Progenitor cell of endocrine pancreas (in vitro differentiated cells): ENCODE results near the gene CFC1. TPM values are rescaled to one million over a fixed set of nuclear protein-coding genes. Genes with fewer than 3 reads are reported as not detected.
"Not testable (repeated sequence)": the region's sequence is repeated elsewhere in the genome, so short reads cannot be mapped to it uniquely, and the experiment has no call there.

ENCODE experiments used
- DNase-seq: peaks from one replicate; pipeline ENCODE4 v3.0.0; 2021; ENCODE audit warnings: low spot score; ENCODE audit not compliant: unreplicated experiment
- H3K27ac Mint-ChIP-seq: 2 replicates; pipeline ENCODE4 v1.8.0; 2021; ENCODE audit warnings: mild to moderate bottlenecking, moderate library complexity, mixed read lengths
- H3K27me3 Mint-ChIP-seq: 2 replicates; pipeline ENCODE4 v1.8.0; 2021; ENCODE audit warnings: mixed read lengths
- H3K36me3 Mint-ChIP-seq: 2 replicates; pipeline ENCODE4 v1.8.0; 2022; ENCODE audit warnings: mixed read lengths; ENCODE audit not compliant: insufficient read depth
- H3K4me1 Mint-ChIP-seq: 2 replicates; pipeline ENCODE4 v1.8.0; 2021; ENCODE audit warnings: low read depth, mixed read lengths
- H3K4me3 Mint-ChIP-seq: 2 replicates; pipeline ENCODE4 v1.8.0; 2021; ENCODE audit warnings: low read depth, mild to moderate bottlenecking, moderate library complexity, mixed read lengths
- H3K9me3 Mint-ChIP-seq: 2 replicates; pipeline ENCODE4 v1.8.0; 2021; ENCODE audit warnings: low read depth, mixed read lengths
- total RNA-seq: library from RNA; stranded (reverse); gene quantifications from 2 replicates; pipeline ENCODE4 v1.2.1, GENCODE V29; 2021

CFC1 gene
- total RNA-seq, 1 donor from 2014 or later = 30.9 TPM

DNA sequence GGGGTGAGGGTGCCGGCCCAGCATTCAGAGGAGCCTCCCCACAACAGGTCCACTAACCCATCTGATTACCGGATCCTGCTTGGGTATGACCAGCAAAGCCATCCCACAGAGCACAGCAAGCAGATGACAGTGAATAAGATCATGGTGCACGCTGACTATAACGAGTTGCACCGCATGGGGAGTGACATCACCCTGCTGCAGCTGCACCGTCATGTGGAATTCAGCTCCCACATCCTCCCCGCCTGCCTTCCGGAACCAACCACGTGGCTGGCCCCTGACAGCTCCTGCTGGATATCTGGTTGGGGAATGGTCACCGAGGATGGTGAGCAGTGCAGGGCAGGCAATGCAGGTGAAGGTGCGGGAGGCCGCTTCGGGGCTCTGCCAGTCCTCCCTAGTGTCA is 25.1 kb downstream of the CFC1 start:
- not testable (repeated sequence) for H3K4me3 Mint-ChIP-seq, H3K36me3 Mint-ChIP-seq, H3K27me3 Mint-ChIP-seq, DNase-seq, H3K27ac Mint-ChIP-seq, H3K4me1 Mint-ChIP-seq, H3K9me3 Mint-ChIP-seq

DNA sequence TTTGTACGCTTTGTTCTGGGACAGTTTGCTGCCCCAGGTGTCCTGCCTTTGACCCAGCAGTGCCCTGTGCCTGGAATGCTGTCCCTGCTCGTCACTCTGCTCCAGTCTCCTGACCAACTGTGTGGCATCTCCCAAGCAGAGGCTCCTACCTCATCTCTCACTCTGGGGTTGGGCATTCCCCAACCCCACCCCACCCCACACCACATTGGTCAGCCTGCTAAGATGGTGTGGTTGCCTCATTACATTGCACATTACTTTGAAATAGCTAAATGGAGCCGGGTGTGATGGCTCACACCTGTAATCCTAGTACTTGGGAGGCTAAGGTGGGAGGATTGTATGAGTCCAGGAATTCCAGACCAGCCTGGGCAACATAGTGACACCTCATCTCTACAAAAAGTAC is 27.4 kb downstream of the CFC1 start:
- not testable (repeated sequence) for DNase-seq, H3K9me3 Mint-ChIP-seq, H3K27me3 Mint-ChIP-seq, H3K4me3 Mint-ChIP-seq, H3K27ac Mint-ChIP-seq, H3K36me3 Mint-ChIP-seq, H3K4me1 Mint-ChIP-seq

DNA sequence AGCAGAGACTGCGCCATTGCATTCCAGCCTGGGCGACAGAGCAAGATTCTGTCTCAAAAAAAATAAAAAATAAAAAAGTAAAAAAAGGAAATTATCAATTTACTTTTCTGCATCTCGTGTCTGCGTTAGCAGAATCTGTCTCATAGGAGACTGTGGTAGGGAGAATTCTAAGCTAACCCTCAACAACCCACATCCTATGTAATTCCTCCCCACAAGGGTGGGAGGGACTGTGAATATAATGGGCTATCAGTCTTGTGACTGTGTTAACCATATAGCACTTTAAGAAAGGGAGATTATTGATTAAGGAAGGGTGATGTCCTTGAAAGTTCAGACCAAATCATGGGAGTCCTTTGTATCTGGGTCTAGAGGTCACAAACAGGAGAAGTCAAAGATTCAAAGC is 33.2 kb downstream of the CFC1 start:
- not testable (repeated sequence) for H3K27me3 Mint-ChIP-seq, H3K4me3 Mint-ChIP-seq, H3K9me3 Mint-ChIP-seq, H3K36me3 Mint-ChIP-seq, DNase-seq, H3K4me1 Mint-ChIP-seq, H3K27ac Mint-ChIP-seq

- not testable (repeated sequence) for H3K27ac Mint-ChIP-seq
Observed at GRCh38 chr2:130556441-130556840, 42.9 kb downstream of the CFC1 start.

DNA sequence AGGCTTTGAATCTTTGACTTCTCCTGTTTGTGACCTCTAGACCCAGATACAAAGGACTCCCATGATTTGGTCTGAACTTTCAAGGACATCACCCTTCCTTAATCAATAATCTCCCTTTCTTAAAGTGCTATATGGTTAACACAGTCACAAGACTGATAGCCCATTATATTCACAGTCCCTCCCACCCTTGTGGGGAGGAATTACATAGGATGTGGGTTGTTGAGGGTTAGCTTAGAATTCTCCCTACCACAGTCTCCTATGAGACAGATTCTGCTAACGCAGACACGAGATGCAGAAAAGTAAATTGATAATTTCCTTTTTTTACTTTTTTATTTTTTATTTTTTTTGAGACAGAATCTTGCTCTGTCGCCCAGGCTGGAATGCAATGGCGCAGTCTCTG is 45.2 kb downstream of the CFC1 start:
- not testable (repeated sequence) for H3K27me3 Mint-ChIP-seq, H3K4me3 Mint-ChIP-seq, H3K27ac Mint-ChIP-seq, H3K9me3 Mint-ChIP-seq, H3K4me1 Mint-ChIP-seq, DNase-seq, H3K36me3 Mint-ChIP-seq

More at GRCh38 chr2:130556441-130556840, 42.9 kb downstream of the CFC1 start:
- not testable (repeated sequence) for H3K4me1 Mint-ChIP-seq, H3K27me3 Mint-ChIP-seq, H3K4me3 Mint-ChIP-seq, H3K9me3 Mint-ChIP-seq, DNase-seq, H3K36me3 Mint-ChIP-seq

DNA sequence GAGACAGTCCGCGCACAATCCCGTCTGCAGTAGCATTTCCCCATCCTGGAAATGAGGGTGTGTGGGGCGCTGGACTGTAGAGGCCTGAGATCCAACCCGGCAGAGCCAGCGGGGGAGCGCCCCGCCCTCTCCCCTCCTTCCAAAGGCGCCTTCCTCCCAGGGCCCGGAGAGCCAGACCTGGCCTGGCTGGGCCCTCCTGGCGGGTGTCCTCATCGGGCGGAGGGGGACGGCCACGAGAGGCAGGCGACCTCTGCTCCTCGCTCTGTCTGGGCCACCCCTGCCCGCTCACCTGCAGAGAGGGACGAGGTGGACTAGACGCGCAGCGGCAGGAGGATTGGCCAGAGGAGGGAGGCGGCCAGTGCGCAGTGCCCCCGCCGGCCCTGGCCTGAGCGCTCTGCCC is 49.9 kb downstream of the CFC1 start:
- not testable (repeated sequence) for H3K4me3 Mint-ChIP-seq, H3K27ac Mint-ChIP-seq, DNase-seq, H3K9me3 Mint-ChIP-seq, H3K27me3 Mint-ChIP-seq, H3K36me3 Mint-ChIP-seq, H3K4me1 Mint-ChIP-seq

DNA sequence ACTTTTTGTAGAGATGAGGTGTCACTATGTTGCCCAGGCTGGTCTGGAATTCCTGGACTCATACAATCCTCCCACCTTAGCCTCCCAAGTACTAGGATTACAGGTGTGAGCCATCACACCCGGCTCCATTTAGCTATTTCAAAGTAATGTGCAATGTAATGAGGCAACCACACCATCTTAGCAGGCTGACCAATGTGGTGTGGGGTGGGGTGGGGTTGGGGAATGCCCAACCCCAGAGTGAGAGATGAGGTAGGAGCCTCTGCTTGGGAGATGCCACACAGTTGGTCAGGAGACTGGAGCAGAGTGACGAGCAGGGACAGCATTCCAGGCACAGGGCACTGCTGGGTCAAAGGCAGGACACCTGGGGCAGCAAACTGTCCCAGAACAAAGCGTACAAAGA is 51.0 kb downstream of the CFC1 start:
- not testable (repeated sequence) for H3K36me3 Mint-ChIP-seq, H3K9me3 Mint-ChIP-seq, H3K27me3 Mint-ChIP-seq, H3K4me1 Mint-ChIP-seq, H3K4me3 Mint-ChIP-seq, H3K27ac Mint-ChIP-seq, DNase-seq

- H3K4me3 Mint-ChIP-seq, H3K27me3 Mint-ChIP-seq, H3K27ac Mint-ChIP-seq, H3K4me1 Mint-ChIP-seq, DNase-seq, H3K9me3 Mint-ChIP-seq, H3K36me3 Mint-ChIP-seq: not testable (repeated sequence)
Observed at GRCh38 chr2:130544978-130545377, 54.4 kb downstream of the CFC1 start.

DNA sequence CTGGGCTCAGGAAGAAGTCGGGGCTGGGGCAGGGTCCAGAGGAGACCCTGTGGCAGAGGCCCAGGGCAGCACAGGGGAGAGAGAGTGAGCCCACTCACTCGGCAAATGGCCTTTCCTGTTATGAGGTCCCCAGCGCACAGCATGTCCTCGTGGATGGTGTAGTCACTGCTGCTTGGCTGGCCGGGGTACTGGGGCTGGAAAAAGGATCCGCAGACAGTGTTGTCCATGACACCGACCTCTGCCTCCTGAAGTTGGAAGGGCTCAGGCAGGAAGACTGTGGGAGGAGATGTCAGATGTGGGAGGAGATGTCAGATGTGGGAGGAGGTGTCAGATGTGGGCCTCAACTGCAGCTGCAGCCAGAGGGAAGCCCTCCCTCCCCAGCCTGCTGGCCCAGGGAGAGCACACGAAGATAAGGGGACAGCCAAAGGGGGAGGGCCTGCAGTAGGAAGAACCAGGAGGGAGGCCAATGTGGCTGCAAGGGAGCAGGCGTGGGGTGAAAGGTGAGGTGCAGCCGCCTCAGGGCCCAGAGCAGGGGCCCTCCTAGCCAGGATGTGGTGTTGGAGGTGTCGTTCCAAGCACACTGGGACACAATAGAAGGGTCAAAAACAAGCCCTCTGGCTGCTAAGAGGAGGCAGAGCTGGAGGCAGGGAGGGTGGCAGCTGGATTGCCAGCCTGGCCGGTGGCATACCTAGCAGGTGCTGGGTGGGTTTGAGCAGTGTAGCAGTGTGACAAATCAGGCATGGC is 55.4 kb downstream of the CFC1 start:
- DNase-seq, H3K9me3 Mint-ChIP-seq, H3K4me3 Mint-ChIP-seq, H3K27ac Mint-ChIP-seq, H3K36me3 Mint-ChIP-seq, H3K27me3 Mint-ChIP-seq, H3K4me1 Mint-ChIP-seq: not testable (repeated sequence)

DNA sequence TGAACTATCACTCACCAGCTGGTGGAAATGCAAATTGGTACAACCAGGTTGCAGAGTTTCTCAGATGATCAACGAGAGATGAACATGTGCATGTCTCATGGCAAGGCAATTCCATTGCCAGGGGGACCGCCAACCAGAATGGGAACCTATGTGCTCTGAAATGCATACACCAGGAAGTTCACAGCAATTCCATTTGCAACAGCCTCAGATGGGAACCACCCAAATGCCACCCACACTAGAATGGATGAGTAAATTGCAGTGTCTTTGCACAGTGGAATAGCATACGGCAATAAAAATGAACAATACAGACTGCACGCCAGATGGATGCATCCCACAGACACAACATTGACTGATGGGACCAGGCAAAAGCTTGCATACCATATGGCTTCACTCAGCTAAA is 56.6 kb downstream of the CFC1 start:
- not testable (repeated sequence) for H3K4me1 Mint-ChIP-seq, H3K27me3 Mint-ChIP-seq, H3K36me3 Mint-ChIP-seq, H3K27ac Mint-ChIP-seq, H3K9me3 Mint-ChIP-seq, H3K4me3 Mint-ChIP-seq, DNase-seq

Other genes with a start within 250 kb of the CFC1 start
- gene PTPN18, start 243.5 kb downstream of the CFC1 start, total RNA-seq = 47.5 and 50.0 TPM in 2 replicates
- 4.9 and 5.6 TPM in 2 replicates for gene POTEI, start 90.2 kb downstream of the CFC1 start, total RNA-seq
- gene CFC1B, start 78.4 kb downstream of the CFC1 start, total RNA-seq = not detected in 2 replicates
- 0.19 and 0.24 TPM in 2 replicates for gene POTEJ, start 11.9 kb upstream of the CFC1 start, total RNA-seq
- 0.46 and 1.2 TPM in 2 replicates for gene GPR148, start 129.5 kb upstream of the CFC1 start, total RNA-seq
- gene AMER3, start 156.0 kb upstream of the CFC1 start, total RNA-seq = 6.4 and 7.0 TPM in 2 replicates
- 5.6 and 6.5 TPM in 2 replicates for gene ARHGEF4, start 237.3 kb upstream of the CFC1 start, total RNA-seq